ENCODE data around the gene SEZ6.

Gene SEZ6

DNA sequence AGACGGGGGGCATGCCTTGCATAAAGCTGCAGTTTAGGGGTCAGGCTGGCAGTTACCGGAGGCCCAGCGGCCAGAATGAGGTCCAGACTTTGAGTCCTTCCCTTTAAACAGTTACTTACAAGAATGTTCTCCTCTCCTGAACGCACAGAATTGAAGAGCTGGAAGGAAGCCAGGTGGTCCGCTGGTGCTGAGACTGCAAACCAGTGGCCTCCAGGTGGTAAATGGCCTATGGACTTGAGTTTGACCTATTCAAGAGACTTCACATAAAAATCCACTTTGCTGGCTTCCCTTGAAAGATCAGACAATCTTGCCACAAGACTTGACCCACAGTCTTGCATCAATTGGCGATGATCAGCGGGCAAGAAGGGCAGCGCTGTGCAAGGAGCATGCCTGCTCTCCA lies 14.7 kb upstream of the SEZ6 start:
- Histone ChIP-seq H3K36me3 (ENCODE audit: control insufficient read depth in 2 of 2, insufficient read depth in 1 of 2, low read length in 2 of 2) (no peaks in the 10 kb centered on the region), H3K9me3 (ENCODE audit: control insufficient read depth, insufficient read depth, low read depth, low read length) (no peaks in the 10 kb centered on the region), H3K4me3 (ENCODE audit: low read depth, low read length) (no peak overlapping the region), H3K4me1 (ENCODE audit: control insufficient read depth, insufficient read depth, low read length) (no peaks in the 10 kb centered on the region), H3K27ac (ENCODE audit: extremely low read depth, low read depth, low read length) (no peak overlapping the region)
- ChIA-PET POLR2A (no interaction called here), CTCF (interaction anchor here (0.5 to 1.5 kb wide), 2 partner anchors 47 to 91 kb away, joined by 3 to 5 read pairs; no protein-coding TSS in a partner anchor)
- TF ChIP-seq MEIS1 (CRISPR knock-in tag; IDR thresholded peaks at IDR 0.05; ENCODE audit: borderline replicate concordance) (no peak), ZNF266 (tag by site-specific recombination; IDR thresholded peaks at IDR 0.05; ENCODE audit: low read depth) (no peak), ZNF138 (tag by site-specific recombination; IDR thresholded peaks at IDR 0.05; ENCODE audit: borderline replicate concordance) (no peak), ZNF174 (tag by site-specific recombination; IDR thresholded peaks at IDR 0.05) (no peak)
- TF ChIP-seq, protein P1, sequence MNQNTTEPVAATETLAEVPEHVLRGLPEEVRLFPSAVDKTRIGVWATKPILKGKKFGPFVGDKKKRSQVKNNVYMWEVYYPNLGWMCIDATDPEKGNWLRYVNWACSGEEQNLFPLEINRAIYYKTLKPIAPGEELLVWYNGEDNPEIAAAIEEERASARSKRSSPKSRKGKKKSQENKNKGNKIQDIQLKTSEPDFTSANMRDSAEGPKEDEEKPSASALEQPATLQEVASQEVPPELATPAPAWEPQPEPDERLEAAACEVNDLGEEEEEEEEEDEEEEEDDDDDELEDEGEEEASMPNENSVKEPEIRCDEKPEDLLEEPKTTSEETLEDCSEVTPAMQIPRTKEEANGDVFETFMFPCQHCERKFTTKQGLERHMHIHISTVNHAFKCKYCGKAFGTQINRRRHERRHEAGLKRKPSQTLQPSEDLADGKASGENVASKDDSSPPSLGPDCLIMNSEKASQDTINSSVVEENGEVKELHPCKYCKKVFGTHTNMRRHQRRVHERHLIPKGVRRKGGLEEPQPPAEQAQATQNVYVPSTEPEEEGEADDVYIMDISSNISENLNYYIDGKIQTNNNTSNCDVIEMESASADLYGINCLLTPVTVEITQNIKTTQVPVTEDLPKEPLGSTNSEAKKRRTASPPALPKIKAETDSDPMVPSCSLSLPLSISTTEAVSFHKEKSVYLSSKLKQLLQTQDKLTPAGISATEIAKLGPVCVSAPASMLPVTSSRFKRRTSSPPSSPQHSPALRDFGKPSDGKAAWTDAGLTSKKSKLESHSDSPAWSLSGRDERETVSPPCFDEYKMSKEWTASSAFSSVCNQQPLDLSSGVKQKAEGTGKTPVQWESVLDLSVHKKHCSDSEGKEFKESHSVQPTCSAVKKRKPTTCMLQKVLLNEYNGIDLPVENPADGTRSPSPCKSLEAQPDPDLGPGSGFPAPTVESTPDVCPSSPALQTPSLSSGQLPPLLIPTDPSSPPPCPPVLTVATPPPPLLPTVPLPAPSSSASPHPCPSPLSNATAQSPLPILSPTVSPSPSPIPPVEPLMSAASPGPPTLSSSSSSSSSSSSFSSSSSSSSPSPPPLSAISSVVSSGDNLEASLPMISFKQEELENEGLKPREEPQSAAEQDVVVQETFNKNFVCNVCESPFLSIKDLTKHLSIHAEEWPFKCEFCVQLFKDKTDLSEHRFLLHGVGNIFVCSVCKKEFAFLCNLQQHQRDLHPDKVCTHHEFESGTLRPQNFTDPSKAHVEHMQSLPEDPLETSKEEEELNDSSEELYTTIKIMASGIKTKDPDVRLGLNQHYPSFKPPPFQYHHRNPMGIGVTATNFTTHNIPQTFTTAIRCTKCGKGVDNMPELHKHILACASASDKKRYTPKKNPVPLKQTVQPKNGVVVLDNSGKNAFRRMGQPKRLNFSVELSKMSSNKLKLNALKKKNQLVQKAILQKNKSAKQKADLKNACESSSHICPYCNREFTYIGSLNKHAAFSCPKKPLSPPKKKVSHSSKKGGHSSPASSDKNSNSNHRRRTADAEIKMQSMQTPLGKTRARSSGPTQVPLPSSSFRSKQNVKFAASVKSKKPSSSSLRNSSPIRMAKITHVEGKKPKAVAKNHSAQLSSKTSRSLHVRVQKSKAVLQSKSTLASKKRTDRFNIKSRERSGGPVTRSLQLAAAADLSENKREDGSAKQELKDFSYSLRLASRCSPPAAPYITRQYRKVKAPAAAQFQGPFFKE (tag by site-specific recombination; IDR thresholded peaks at IDR 0.05; ENCODE audit: borderline replicate concordance), result no peak
- TF ChIP-seq, protein P2, sequence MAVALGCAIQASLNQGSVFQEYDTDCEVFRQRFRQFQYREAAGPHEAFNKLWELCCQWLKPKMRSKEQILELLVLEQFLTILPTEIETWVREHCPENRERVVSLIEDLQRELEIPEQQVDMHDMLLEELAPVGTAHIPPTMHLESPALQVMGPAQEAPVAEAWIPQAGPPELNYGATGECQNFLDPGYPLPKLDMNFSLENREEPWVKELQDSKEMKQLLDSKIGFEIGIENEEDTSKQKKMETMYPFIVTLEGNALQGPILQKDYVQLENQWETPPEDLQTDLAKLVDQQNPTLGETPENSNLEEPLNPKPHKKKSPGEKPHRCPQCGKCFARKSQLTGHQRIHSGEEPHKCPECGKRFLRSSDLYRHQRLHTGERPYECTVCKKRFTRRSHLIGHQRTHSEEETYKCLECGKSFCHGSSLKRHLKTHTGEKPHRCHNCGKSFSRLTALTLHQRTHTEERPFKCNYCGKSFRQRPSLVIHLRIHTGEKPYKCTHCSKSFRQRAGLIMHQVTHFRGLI (tag by site-specific recombination; IDR thresholded peaks at IDR 0.05), result no peak

DNA sequence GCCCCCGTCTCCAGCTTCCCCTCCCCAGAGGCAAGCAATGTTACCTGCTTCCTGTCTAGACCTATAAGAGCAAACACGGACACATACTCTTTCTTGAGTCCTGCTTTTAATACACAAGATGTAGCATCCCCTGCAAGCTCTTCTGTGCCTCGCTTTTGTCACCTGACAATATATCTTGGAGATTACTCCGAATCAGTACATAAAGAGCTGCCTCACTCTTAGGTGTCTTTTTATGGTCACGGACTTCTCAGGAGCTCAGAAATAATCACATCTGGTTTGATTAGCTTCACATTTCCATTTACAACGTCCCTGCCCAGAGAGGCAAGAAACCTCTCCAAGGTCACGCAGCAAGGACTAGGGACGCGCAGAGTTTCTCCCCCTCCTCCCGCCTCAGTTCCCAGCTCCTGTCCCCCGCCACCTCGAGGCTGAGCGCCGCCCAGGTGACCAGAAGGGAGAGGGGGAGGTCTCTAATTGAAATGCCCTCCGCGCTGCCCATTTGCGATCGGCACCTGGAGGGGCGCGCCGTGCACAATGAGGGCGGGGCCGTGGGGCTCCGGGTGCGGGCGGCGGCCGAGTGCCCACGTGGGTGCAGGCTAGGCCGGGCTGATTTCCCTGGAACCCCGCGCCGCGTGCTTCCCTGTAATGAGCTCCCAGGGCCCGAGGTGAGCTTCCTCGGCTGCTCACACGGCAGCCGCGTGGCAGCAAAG lies 13.8 kb upstream of the SEZ6 start:
- no peaks in the 10 kb centered on the region for H3K9me3 ChIP-seq (ENCODE audit: control insufficient read depth, insufficient read depth, low read depth, low read length)
- no peaks in the 10 kb centered on the region for H3K36me3 ChIP-seq (ENCODE audit: control insufficient read depth in 2 of 2, insufficient read depth in 1 of 2, low read length in 2 of 2)
- H3K4me3 ChIP-seq (ENCODE audit: low read depth, low read length), result no peak overlapping the region
- H3K27ac ChIP-seq (ENCODE audit: extremely low read depth, low read depth, low read length), result no peak overlapping the region
- ChIA-PET POLR2A (interaction anchor here (1.1 kb wide), 1 partner anchor 33 kb away, joined by 3 read pairs; no protein-coding TSS in a partner anchor), CTCF (interaction anchor here (0.5 to 1.9 kb wide), 9 partner anchors 10 to 98 kb away, joined by 3 to 6 read pairs (median 4); no protein-coding TSS in a partner anchor)
- TF ChIP-seq, protein P2 (tag by site-specific recombination; IDR thresholded peaks at IDR 0.05), result no peak
- no peak for TF ChIP-seq ZNF423 (tag by site-specific recombination; IDR thresholded peaks at IDR 0.05)
- no peak for TF ChIP-seq ZNF76 (tag by site-specific recombination; IDR thresholded peaks at IDR 0.05; ENCODE audit: borderline replicate concordance, low read depth)
- TF ChIP-seq, protein P3, sequence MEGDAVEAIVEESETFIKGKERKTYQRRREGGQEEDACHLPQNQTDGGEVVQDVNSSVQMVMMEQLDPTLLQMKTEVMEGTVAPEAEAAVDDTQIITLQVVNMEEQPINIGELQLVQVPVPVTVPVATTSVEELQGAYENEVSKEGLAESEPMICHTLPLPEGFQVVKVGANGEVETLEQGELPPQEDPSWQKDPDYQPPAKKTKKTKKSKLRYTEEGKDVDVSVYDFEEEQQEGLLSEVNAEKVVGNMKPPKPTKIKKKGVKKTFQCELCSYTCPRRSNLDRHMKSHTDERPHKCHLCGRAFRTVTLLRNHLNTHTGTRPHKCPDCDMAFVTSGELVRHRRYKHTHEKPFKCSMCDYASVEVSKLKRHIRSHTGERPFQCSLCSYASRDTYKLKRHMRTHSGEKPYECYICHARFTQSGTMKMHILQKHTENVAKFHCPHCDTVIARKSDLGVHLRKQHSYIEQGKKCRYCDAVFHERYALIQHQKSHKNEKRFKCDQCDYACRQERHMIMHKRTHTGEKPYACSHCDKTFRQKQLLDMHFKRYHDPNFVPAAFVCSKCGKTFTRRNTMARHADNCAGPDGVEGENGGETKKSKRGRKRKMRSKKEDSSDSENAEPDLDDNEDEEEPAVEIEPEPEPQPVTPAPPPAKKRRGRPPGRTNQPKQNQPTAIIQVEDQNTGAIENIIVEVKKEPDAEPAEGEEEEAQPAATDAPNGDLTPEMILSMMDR (tag by site-specific recombination; IDR thresholded peaks at IDR 0.05), result no peak
- no peak for TF ChIP-seq ZNF837 (tag by site-specific recombination; IDR thresholded peaks at IDR 0.05)
- TF ChIP-seq ZNF629 (tag by site-specific recombination; IDR thresholded peaks at IDR 0.05), result no peak
- no peak for TF ChIP-seq ZNF292 (tag by site-specific recombination; IDR thresholded peaks at IDR 0.05; ENCODE audit: borderline replicate concordance, low read depth)
- no peak for TF ChIP-seq ZNF768 (tag by site-specific recombination; IDR thresholded peaks at IDR 0.05)
- no peak for TF ChIP-seq ZNF221 (tag by site-specific recombination; IDR thresholded peaks at IDR 0.05; ENCODE audit: borderline replicate concordance)
- no peak for TF ChIP-seq ZNF335 (tag by site-specific recombination; conservative IDR thresholded peaks at IDR 0.05)
- TF ChIP-seq SCRT2 (tag by site-specific recombination; IDR thresholded peaks at IDR 0.05), result no peak
- TF ChIP-seq, protein P4, sequence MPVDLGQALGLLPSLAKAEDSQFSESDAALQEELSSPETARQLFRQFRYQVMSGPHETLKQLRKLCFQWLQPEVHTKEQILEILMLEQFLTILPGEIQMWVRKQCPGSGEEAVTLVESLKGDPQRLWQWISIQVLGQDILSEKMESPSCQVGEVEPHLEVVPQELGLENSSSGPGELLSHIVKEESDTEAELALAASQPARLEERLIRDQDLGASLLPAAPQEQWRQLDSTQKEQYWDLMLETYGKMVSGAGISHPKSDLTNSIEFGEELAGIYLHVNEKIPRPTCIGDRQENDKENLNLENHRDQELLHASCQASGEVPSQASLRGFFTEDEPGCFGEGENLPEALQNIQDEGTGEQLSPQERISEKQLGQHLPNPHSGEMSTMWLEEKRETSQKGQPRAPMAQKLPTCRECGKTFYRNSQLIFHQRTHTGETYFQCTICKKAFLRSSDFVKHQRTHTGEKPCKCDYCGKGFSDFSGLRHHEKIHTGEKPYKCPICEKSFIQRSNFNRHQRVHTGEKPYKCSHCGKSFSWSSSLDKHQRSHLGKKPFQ (tag by site-specific recombination; IDR thresholded peaks at IDR 0.05), result no peak
- TF ChIP-seq ZNF223 (tag by site-specific recombination; IDR thresholded peaks at IDR 0.05), result no peak
- no peak for TF ChIP-seq ZNF169 (tag by site-specific recombination; IDR thresholded peaks at IDR 0.05)
- TF ChIP-seq ZNF2 (tag by site-specific recombination; IDR thresholded peaks at IDR 0.05), result no peak
- TF ChIP-seq ZFP69B (tag by site-specific recombination; IDR thresholded peaks at IDR 0.05), result no peak
- no peak for TF ChIP-seq ZNF174 (tag by site-specific recombination; IDR thresholded peaks at IDR 0.05)
- no peak for TF ChIP-seq ZNF48 (tag by site-specific recombination; IDR thresholded peaks at IDR 0.05)
- H3K4me1 ChIP-seq (ENCODE audit: control insufficient read depth, insufficient read depth, low read length), result no peaks in the 10 kb centered on the region
